ENCODE results near the gene YIPF1.
"Not testable (repeated sequence)": the region's sequence is repeated elsewhere in the genome, so short reads cannot be mapped to it uniquely, and the experiment has no call there.

YIPF1 gene

GRCh38 chr1:53837924-53838653 lies 51.5 kb downstream of the YIPF1 start, which contains the start of gene NDC1:
Gene NDC1 (minus strand): TSS chr1:53838296. CDS start chr1:53838261, 35 bp downstream.
- Histone ChIP-seq H3K4me3 (ENCODE audit: low read depth, low read length) (peak within 1 kb of the TSS; percentile 92), H3K36me3 (ENCODE audit: control insufficient read depth, insufficient read depth, low read length) (peaks cover 17% of the 10 kb centered on the region; the same call in 1 of the 2 replicates)

GRCh38 chr1:53837646-53837923 lies 52.0 kb downstream of the YIPF1 start:
- Histone ChIP-seq H3K4me1 (ENCODE audit: control insufficient read depth, insufficient read depth, low read length) (no peaks in the 10 kb centered on the region; the same call in 1 of the 2 replicates), H3K27me3 (ENCODE audit: control insufficient read depth, insufficient read depth, low read length) (no peaks in the 10 kb centered on the region), H3K4me3 (ENCODE audit: low read depth, low read length) (peak overlapping the region; percentile 92), H3K9ac (ENCODE audit: low read depth, low read length) (peak overlapping the region; percentile 96), H3K27ac (ENCODE audit: low read depth, low read length) (peak overlapping the region; percentile 95), H3K9me3 (ENCODE audit: control insufficient read depth, insufficient read depth, low read length) (no peaks in the 10 kb centered on the region; the same call in 1 of the 2 replicates), H3K36me3 (ENCODE audit: control insufficient read depth, insufficient read depth, low read length) (peaks cover 17% of the 10 kb centered on the region; the same call in 1 of the 2 replicates)

More at GRCh38 chr1:53837924-53838653, 51.5 kb downstream of the YIPF1 start, which contains the start of gene NDC1:
- H3K27ac ChIP-seq (ENCODE audit: low read depth, low read length): peak within 1 kb of the TSS; percentile 95
- no peaks in the 10 kb centered on the region; the same call in 1 of the 2 replicates for H3K4me1 ChIP-seq (ENCODE audit: control insufficient read depth, insufficient read depth, low read length)
- H3K9ac ChIP-seq (ENCODE audit: low read depth, low read length): peak within 1 kb of the TSS; percentile 96
- no peaks in the 10 kb centered on the region for H3K27me3 ChIP-seq (ENCODE audit: control insufficient read depth, insufficient read depth, low read length)
- H3K9me3 ChIP-seq (ENCODE audit: control insufficient read depth, insufficient read depth, low read length): no peaks in the 10 kb centered on the region; the same call in 1 of the 2 replicates

GRCh38 chr1:53835491-53835890 lies 54.1 kb downstream of the YIPF1 start:
- Histone ChIP-seq H3K4me1 (ENCODE audit: control insufficient read depth, insufficient read depth, low read length) (no peaks in the 10 kb centered on the region; the same call in 1 of the 2 replicates), H3K27me3 (ENCODE audit: control insufficient read depth, insufficient read depth, low read length) (no peaks in the 10 kb centered on the region), H3K27ac (ENCODE audit: low read depth, low read length) (no peak overlapping the region), H3K9me3 (ENCODE audit: control insufficient read depth, insufficient read depth, low read length) (no peaks in the 10 kb centered on the region), H3K9ac (ENCODE audit: low read depth, low read length) (no peak overlapping the region), H3K36me3 (ENCODE audit: control insufficient read depth, insufficient read depth, low read length) (peaks cover 23% of the 10 kb centered on the region), H3K4me3 (ENCODE audit: low read depth, low read length) (no peak overlapping the region)

- H3K4me3 ChIP-seq (ENCODE audit: low read depth, low read length): no peak overlapping the region
- H3K27ac ChIP-seq (ENCODE audit: low read depth, low read length): no peak overlapping the region
- H3K36me3 ChIP-seq (ENCODE audit: control insufficient read depth, insufficient read depth, low read length): peaks cover 24% of the 10 kb centered on the region
- no peak overlapping the region for H3K9ac ChIP-seq (ENCODE audit: low read depth, low read length)
- no peaks in the 10 kb centered on the region for H3K9me3 ChIP-seq (ENCODE audit: control insufficient read depth, insufficient read depth, low read length)
- H3K4me1 ChIP-seq (ENCODE audit: control insufficient read depth, insufficient read depth, low read length): no peaks in the 10 kb centered on the region; the same call in 1 of the 2 replicates
- H3K27me3 ChIP-seq (ENCODE audit: control insufficient read depth, insufficient read depth, low read length): no peaks in the 10 kb centered on the region
Measured at GRCh38 chr1:53834776-53835175, 54.8 kb downstream of the YIPF1 start.

GRCh38 chr1:53833393-53833792 lies 56.2 kb downstream of the YIPF1 start:
- no peak overlapping the region for H3K9ac ChIP-seq (ENCODE audit: low read depth, low read length)
- no peaks in the 10 kb centered on the region for H3K9me3 ChIP-seq (ENCODE audit: control insufficient read depth, insufficient read depth, low read length)
- H3K27ac ChIP-seq (ENCODE audit: low read depth, low read length): no peak overlapping the region
- H3K27me3 ChIP-seq (ENCODE audit: control insufficient read depth, insufficient read depth, low read length): no peaks in the 10 kb centered on the region
- no peaks in the 10 kb centered on the region; the same call in 1 of the 2 replicates for H3K4me1 ChIP-seq (ENCODE audit: control insufficient read depth, insufficient read depth, low read length)
- H3K36me3 ChIP-seq (ENCODE audit: control insufficient read depth, insufficient read depth, low read length): peaks cover 34% of the 10 kb centered on the region
- no peak overlapping the region for H3K4me3 ChIP-seq (ENCODE audit: low read depth, low read length)

- Histone ChIP-seq H3K27ac (ENCODE audit: low read depth, low read length) (no peak overlapping the region), H3K4me1 (ENCODE audit: control insufficient read depth, insufficient read depth, low read length) (no peaks in the 10 kb centered on the region), H3K9me3 (ENCODE audit: control insufficient read depth, insufficient read depth, low read length) (no peaks in the 10 kb centered on the region), H3K9ac (ENCODE audit: low read depth, low read length) (no peak overlapping the region), H3K36me3 (ENCODE audit: control insufficient read depth, insufficient read depth, low read length) (peaks cover 76% of the 10 kb centered on the region), H3K27me3 (ENCODE audit: control insufficient read depth, insufficient read depth, low read length) (no peaks in the 10 kb centered on the region), H3K4me3 (ENCODE audit: low read depth, low read length) (no peak overlapping the region)
Measured at GRCh38 chr1:53826367-53826766, 63.2 kb downstream of the YIPF1 start.

- Histone ChIP-seq H3K4me1 (ENCODE audit: control insufficient read depth, insufficient read depth, low read length) (no peaks in the 10 kb centered on the region), H3K9ac (ENCODE audit: low read depth, low read length) (no peak overlapping the region), H3K27me3 (ENCODE audit: control insufficient read depth, insufficient read depth, low read length) (no peaks in the 10 kb centered on the region), H3K27ac (ENCODE audit: low read depth, low read length) (no peak overlapping the region), H3K9me3 (ENCODE audit: control insufficient read depth, insufficient read depth, low read length) (no peaks in the 10 kb centered on the region), H3K36me3 (ENCODE audit: control insufficient read depth, insufficient read depth, low read length) (peaks cover 82% of the 10 kb centered on the region), H3K4me3 (ENCODE audit: low read depth, low read length) (no peak overlapping the region)
Measured at GRCh38 chr1:53825306-53825705, 64.3 kb downstream of the YIPF1 start.

GRCh38 chr1:53822931-53823330 lies 66.7 kb downstream of the YIPF1 start:
- H3K27ac ChIP-seq (ENCODE audit: low read depth, low read length): no peak overlapping the region
- no peak overlapping the region for H3K4me3 ChIP-seq (ENCODE audit: low read depth, low read length)
- no peaks in the 10 kb centered on the region for H3K27me3 ChIP-seq (ENCODE audit: control insufficient read depth, insufficient read depth, low read length)
- H3K9ac ChIP-seq (ENCODE audit: low read depth, low read length): no peak overlapping the region
- no peaks in the 10 kb centered on the region for H3K4me1 ChIP-seq (ENCODE audit: control insufficient read depth, insufficient read depth, low read length)
- peaks cover 85% of the 10 kb centered on the region for H3K36me3 ChIP-seq (ENCODE audit: control insufficient read depth, insufficient read depth, low read length)
- H3K9me3 ChIP-seq (ENCODE audit: control insufficient read depth, insufficient read depth, low read length): no peaks in the 10 kb centered on the region

GRCh38 chr1:53821380-53821779 lies 68.2 kb downstream of the YIPF1 start:
- Histone ChIP-seq H3K9ac (ENCODE audit: low read depth, low read length) (no peak overlapping the region), H3K36me3 (ENCODE audit: control insufficient read depth, insufficient read depth, low read length) (peaks cover 83% of the 10 kb centered on the region), H3K4me1 (ENCODE audit: control insufficient read depth, insufficient read depth, low read length) (no peaks in the 10 kb centered on the region), H3K9me3 (ENCODE audit: control insufficient read depth, insufficient read depth, low read length) (no peaks in the 10 kb centered on the region), H3K4me3 (ENCODE audit: low read depth, low read length) (no peak overlapping the region), H3K27me3 (ENCODE audit: control insufficient read depth, insufficient read depth, low read length) (no peaks in the 10 kb centered on the region), H3K27ac (ENCODE audit: low read depth, low read length) (no peak overlapping the region)

GRCh38 chr1:53819387-53819786 lies 70.2 kb downstream of the YIPF1 start:
- H3K36me3 ChIP-seq (ENCODE audit: control insufficient read depth, insufficient read depth, low read length): peaks cover 68% of the 10 kb centered on the region
- no peaks in the 10 kb centered on the region for H3K4me1 ChIP-seq (ENCODE audit: control insufficient read depth, insufficient read depth, low read length)
- no peak overlapping the region for H3K27ac ChIP-seq (ENCODE audit: low read depth, low read length)
- H3K27me3 ChIP-seq (ENCODE audit: control insufficient read depth, insufficient read depth, low read length): no peaks in the 10 kb centered on the region
- no peaks in the 10 kb centered on the region for H3K9me3 ChIP-seq (ENCODE audit: control insufficient read depth, insufficient read depth, low read length)
- no peak overlapping the region for H3K9ac ChIP-seq (ENCODE audit: low read depth, low read length)
- no peak overlapping the region for H3K4me3 ChIP-seq (ENCODE audit: low read depth, low read length)

- not testable (repeated sequence) for H3K4me1 ChIP-seq (ENCODE audit: control insufficient read depth, insufficient read depth, low read length); H3K27ac ChIP-seq (ENCODE audit: low read depth, low read length); H3K27me3 ChIP-seq (ENCODE audit: control insufficient read depth, insufficient read depth, low read length); H3K9ac ChIP-seq (ENCODE audit: low read depth, low read length); H3K9me3 ChIP-seq (ENCODE audit: control insufficient read depth, insufficient read depth, low read length); H3K4me3 ChIP-seq (ENCODE audit: low read depth, low read length)
- peaks cover 44% of the 10 kb centered on the region for H3K36me3 ChIP-seq (ENCODE audit: control insufficient read depth, insufficient read depth, low read length)
Measured at GRCh38 chr1:53816584-53816983, 73.0 kb downstream of the YIPF1 start.
